GDM1 (cell line): ENCODE results near the gene OR10T2.
"Not testable (repeated sequence)": the region's sequence is repeated elsewhere in the genome, so short reads cannot be mapped to it uniquely, and the experiment has no call there.

ENCODE experiments used
- DNase-seq: peaks from one replicate; lab custom pipeline; 2025; lab: John Stamatoyannopoulos, UW

The OR10T2 gene

DNA sequence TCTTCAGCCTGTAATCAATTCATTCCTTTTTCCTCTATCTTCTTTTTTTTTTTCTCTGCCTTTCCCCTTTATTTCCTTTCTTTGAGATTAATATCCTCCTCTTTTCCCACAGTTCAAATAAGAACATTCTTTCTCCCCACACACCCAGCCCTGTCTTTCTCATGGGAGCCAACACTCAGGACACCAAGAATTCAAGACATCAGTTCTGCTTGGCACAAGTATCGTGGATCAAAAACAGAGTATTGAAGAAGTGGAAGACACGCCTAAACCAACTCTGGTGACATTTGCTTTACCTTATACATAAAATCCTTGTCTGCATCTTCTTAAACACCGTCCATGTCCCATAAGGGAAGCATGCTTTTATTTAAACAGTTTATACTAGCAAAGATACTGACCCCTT lies 42.6 kb downstream of the OR10T2 start:
- DNase-seq: no peak

- no peak for DNase-seq
Measured at GRCh38 chr1:158355773-158356285, 43.4 kb downstream of the OR10T2 start.

GRCh38 chr1:158354255-158354654 lies 45.0 kb downstream of the OR10T2 start:
- DNase-seq: no peak

DNA sequence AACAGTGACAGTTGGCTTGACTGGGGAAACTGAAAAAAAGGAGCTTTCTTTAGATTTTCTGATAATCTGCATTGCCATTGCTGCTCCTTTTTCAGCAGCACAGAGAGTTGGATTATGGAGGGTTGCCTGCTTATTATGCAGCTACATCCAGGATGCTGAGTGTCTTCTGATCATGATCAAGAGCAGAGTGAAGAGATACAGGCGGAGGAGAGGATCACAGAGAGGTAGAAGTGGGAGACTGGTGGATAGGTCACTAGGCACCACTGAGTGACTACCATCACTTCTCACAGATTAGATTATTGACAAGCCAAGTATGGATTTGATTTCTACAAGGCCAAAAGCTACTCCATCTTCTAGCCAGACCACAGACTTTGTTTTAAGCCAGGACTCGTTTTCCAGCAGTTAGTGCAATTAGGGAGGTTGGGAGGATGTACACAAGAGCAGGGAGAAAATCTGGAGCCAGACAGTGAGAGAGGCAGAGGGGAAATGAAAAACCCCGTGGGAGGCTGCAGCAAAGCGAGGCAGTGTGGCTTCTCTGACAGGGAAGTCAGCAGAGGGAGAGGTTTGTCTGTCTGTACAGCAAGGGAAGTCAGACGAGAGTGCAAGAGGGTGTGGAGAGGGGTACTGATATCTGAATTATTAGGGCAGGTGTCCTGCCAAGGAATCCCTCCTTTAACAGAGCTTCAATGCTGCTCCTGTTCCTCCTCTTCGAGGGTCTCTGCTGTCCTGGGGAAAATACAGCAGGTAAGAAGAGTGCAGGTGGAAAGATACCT lies 45.8 kb downstream of the OR10T2 start, which contains the start of gene CD1E:
Gene CD1E, plus strand, starts transcription at position 592 of the 773 bp plus-strand sequence. Its CDS starts 95 bp downstream, at position 687.
- peak; percentile 30 for DNase-seq

DNA sequence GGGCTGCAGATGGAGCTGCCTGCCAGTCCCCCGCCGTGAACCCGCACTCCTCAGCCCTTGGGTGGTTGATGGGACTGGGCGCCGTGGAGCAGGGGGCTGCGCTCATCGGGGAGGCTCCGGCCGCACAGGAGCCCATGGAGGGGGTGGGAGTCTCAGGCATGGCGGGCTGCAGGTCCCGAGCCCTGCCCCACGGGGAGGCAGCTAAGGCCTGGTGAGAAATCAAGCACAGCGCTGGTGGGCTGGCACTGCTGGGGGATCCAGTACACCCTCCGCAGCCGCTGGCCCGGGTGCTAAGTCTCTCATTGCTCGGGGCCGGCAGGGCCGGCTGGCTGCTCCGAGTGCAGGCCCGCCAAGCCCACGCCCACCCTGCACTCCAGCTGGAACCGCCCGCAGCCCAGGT lies 50.3 kb downstream of the OR10T2 start:
- not testable (repeated sequence) for DNase-seq
